GM18498 (cell line): ENCODE data around the gene GPR183.
"Not testable (repeated sequence)": the region's sequence is repeated elsewhere in the genome, so short reads cannot be mapped to it uniquely, and the experiment has no call there.

Experiments
- ATAC-seq: cut with Tn5 transposase; IDR thresholded peaks from one replicate; pipeline ENCODE4 v1.9.1; 2021; ENCODE audit warnings: mild to moderate bottlenecking, moderate library complexity; ENCODE audit not compliant: unreplicated experiment

The GPR183 gene

GRCh38 chr13:99251921-99252320 lies 55.3 kb downstream of the GPR183 start:
- no peak for ATAC-seq

GRCh38 chr13:99250982-99251825 lies 56.0 kb downstream of the GPR183 start:
- no peak for ATAC-seq

GRCh38 chr13:99249606-99250005 lies 57.6 kb downstream of the GPR183 start:
- ATAC-seq, result not testable (repeated sequence)

- not testable (repeated sequence) for ATAC-seq
Measured at GRCh38 chr13:99249178-99249577, 58.0 kb downstream of the GPR183 start.

- ATAC-seq, result no peak
Measured at GRCh38 chr13:99246100-99246499, 61.1 kb downstream of the GPR183 start.
